SK-N-SH (cell line): ENCODE measurements around the gene FAHD2A. TPM values are rescaled to one million over a fixed set of nuclear protein-coding genes. Genes with fewer than 3 reads are reported as not detected.
"Not testable (repeated sequence)": the region's sequence is repeated elsewhere in the genome, so short reads cannot be mapped to it uniquely, and the experiment has no call there.

ENCODE experiments used
- CTCF ChIA-PET: fragments of 300-600, 350-600 bp; formaldehyde crosslinking; extraction: SDS; loops from one replicate; lab custom pipeline; 2021; lab: Yijun Ruan, JAX
- POLR2A ChIA-PET: fragments of 350-600 bp; sonication (Branson Sonifier 250); formaldehyde crosslinking; extraction: SDS; loops from one replicate; lab custom pipeline; 2020; ENCODE audit warnings: antibody characterized with exemption, inconsistent platforms; lab: Yijun Ruan, JAX
- DNase-seq: peaks from one replicate; pipeline ENCODE4 v3.0.0; 2012
- H2AFZ ChIP-seq: fragments of 200-600 bp; sonication (generic); 2 replicates; pipeline ENCODE4 v1.8.1; 2016; ENCODE audit warnings: antibody characterized with exemption, mild to moderate bottlenecking, low read depth
- H3F3A ChIP-seq: fragments of 200-600 bp; sonication (generic); replicated peaks from 2 replicates; pipeline ENCODE3; 2016; ENCODE audit warnings: antibody characterized with exemption, mild to moderate bottlenecking; ENCODE audit not compliant: insufficient read depth
- H3K27ac ChIP-seq, 2 experiments: fragments of 200-500 bp in 1 of 2; fragments of 200-600 bp in 1 of 2; sonication (Bioruptor generic) in 1 of 2; sonication (generic), shearing (Covaris generic) in 1 of 2; 2 replicates each; pipeline versions ENCODE4 v1.5.1 to v1.6.1; 2014 to 2016; ENCODE audit warnings: low read depth in 2 of 2, inconsistent platforms in 1 of 2, low read length in 1 of 2, mild to moderate bottlenecking in 1 of 2, mixed read lengths in 1 of 2
- H3K27me3 ChIP-seq: fragments of 200-600 bp; sonication (generic), shearing (Covaris generic); 2 replicates; pipeline ENCODE4 v1.6.1; 2016; ENCODE audit warnings: mixed run types; ENCODE audit not compliant: insufficient read depth
- H3K36me3 ChIP-seq, 2 experiments: fragments of 200-500 bp in 1 of 2; fragments of 200-600 bp in 1 of 2; sonication (Bioruptor generic) in 1 of 2; sonication (generic) in 1 of 2; replicated peaks in 1 of 2; 2 replicates each; pipeline versions ENCODE3 to v1.5.1; 2014 to 2016; ENCODE audit warnings: low read length in 1 of 2, mild to moderate bottlenecking in 1 of 2; ENCODE audit not compliant: insufficient read depth in 2 of 2, control insufficient read depth in 1 of 2
- H3K4me1 ChIP-seq, 2 experiments: fragments of 200-500 bp in 1 of 2; fragments of 200-600 bp in 1 of 2; sonication (Bioruptor generic) in 1 of 2; sonication (generic), shearing (Covaris generic) in 1 of 2; 2 replicates each; pipeline versions ENCODE4 v1.5.1 to v1.6.1; 2014 to 2016; ENCODE audit warnings: low read depth in 1 of 2, low read length in 1 of 2, mixed run types in 1 of 2; ENCODE audit not compliant: insufficient read depth in 2 of 2, control insufficient read depth in 1 of 2
- H3K4me2 ChIP-seq: fragments of 200-600 bp; sonication (generic), shearing (Covaris generic); 2 replicates; pipeline ENCODE4 v1.6.1; 2017; ENCODE audit warnings: mixed run types
- H3K4me3 ChIP-seq, 2 experiments: fragments of 200-500 bp in 1 of 2; fragments of 200-600 bp in 1 of 2; sonication (Bioruptor generic) in 1 of 2; sonication (generic), shearing (Covaris generic) in 1 of 2; 2 replicates each; pipeline versions ENCODE4 v1.5.1 to v1.8.1; 2014 to 2016; ENCODE audit warnings: low read depth in 2 of 2, inconsistent platforms in 1 of 2, low read length in 1 of 2, mild to moderate bottlenecking in 1 of 2, mixed read lengths in 1 of 2, moderate library complexity in 1 of 2
- H3K79me2 ChIP-seq: fragments of 200-600 bp; sonication (generic); 2 replicates; pipeline ENCODE4 v1.8.1; 2017; ENCODE audit warnings: mild to moderate bottlenecking; ENCODE audit not compliant: insufficient read depth
- H3K9ac ChIP-seq: fragments of 200-600 bp; sonication (generic); 2 replicates; pipeline ENCODE4 v1.6.1; 2017; ENCODE audit warnings: mixed run types
- H3K9me2 ChIP-seq: fragments of 200-600 bp; sonication (generic); 2 replicates; pipeline ENCODE4 v1.6.1; 2017; ENCODE audit warnings: mixed run types
- H3K9me3 ChIP-seq: fragments of 200-600 bp; sonication (generic); 2 replicates; pipeline ENCODE4 v1.6.1; 2017; ENCODE audit warnings: mixed run types, mild to moderate bottlenecking, moderate library complexity
- H4K20me1 ChIP-seq: fragments of 200-600 bp; sonication (generic); 2 replicates; pipeline ENCODE4 v1.6.1; 2017; ENCODE audit warnings: mild to moderate bottlenecking, mixed run types; ENCODE audit not compliant: insufficient read depth
- MEF2A ChIP-seq: IDR thresholded peaks from 2 replicates; pipeline ENCODE4 v1.4.0; 2012; ENCODE audit warnings: low read depth, borderline replicate concordance
- RCOR1 ChIP-seq: fragments of 150-350 bp; IDR thresholded peaks from 2 replicates; pipeline ENCODE4 v1.6.1; 2017; ENCODE audit warnings: antibody characterized with exemption, low read length
- REST ChIP-seq: IDR thresholded peaks from 2 replicates; pipeline ENCODE4 v1.6.1; 2012; ENCODE audit warnings: mild to moderate bottlenecking, low read depth, low read length, moderate library complexity
- RXRA ChIP-seq: IDR thresholded peaks from 2 replicates; pipeline ENCODE4 v1.4.0; 2012; ENCODE audit warnings: low read depth, mild to moderate bottlenecking, borderline replicate concordance
- TEAD4 ChIP-seq: IDR thresholded peaks from 2 replicates; pipeline ENCODE4 v1.4.0; 2012; ENCODE audit warnings: mild to moderate bottlenecking, borderline replicate concordance; ENCODE audit not compliant: insufficient read depth
- WGBS: methylation state at CpG from one replicate; pipeline ENCODE4 v1.1.6; 2017; ENCODE audit warnings: low lambda C conversion rate; 5-methylcytosine and 5-hydroxymethylcytosine counted together
- polyA plus RNA-seq, 3 experiments: library from polyadenylated mRNA; depleted of rRNA; stranded (reverse); fragments of >200 nt; gene quantifications; 2 replicates each; pipeline ENCODE4 v1.2.3, GENCODE V29; 2012

The FAHD2A gene
- polyA plus RNA-seq, 1 of the 3 experiments (the other 2 are of a cell fraction): 40.5 TPM

GRCh38 chr2:95354925-95355324 lies 47.6 kb upstream of the FAHD2A start:
- DNase-seq: no peak
- WGBS: 21% methylated on average over 7 of the region's 8 CpGs
- CTCF ChIA-PET: interaction anchor here (3.6 kb wide), 1 partner anchor 10 kb away, joined by 26 read pairs; no protein-coding TSS in a partner anchor
- Histone ChIP-seq H3K4me1 (no peaks in the 10 kb centered on the region), H4K20me1 (no peaks in the 10 kb centered on the region), H2AFZ (no peak overlapping the region), H3K27ac (no peak overlapping the region), H3K4me2 (no peak overlapping the region), H3K9me3 (no peaks in the 10 kb centered on the region), H3K9me2 (no peaks in the 10 kb centered on the region), H3K79me2 (no peaks in the 10 kb centered on the region), H3K4me3 (no peak overlapping the region), H3K27me3 (no peaks in the 10 kb centered on the region; the same call in 1 of the 2 replicates), H3K36me3 (no peaks in the 10 kb centered on the region), H3K9ac (no peak overlapping the region), H3F3A (no peaks in the 10 kb centered on the region)
- POLR2A ChIA-PET: no interaction called here
- TF ChIP-seq REST (no peak), RXRA (no peak), RCOR1 (no peak), MEF2A (no peak), TEAD4 (no peak)

GRCh38 chr2:95355486-95355885 lies 47.0 kb upstream of the FAHD2A start:
- H3K4me3 ChIP-seq, H3K9me2 ChIP-seq, H4K20me1 ChIP-seq, H3K4me2 ChIP-seq, H3K79me2 ChIP-seq, H3K27me3 ChIP-seq, H3K4me1 ChIP-seq, H3K9ac ChIP-seq, H3K36me3 ChIP-seq, H3K27ac ChIP-seq, DNase-seq, H2AFZ ChIP-seq, H3K9me3 ChIP-seq, POLR2A ChIA-PET, H3F3A ChIP-seq: not testable (repeated sequence)
- CTCF ChIA-PET: interaction anchor here (3.6 kb wide), 1 partner anchor 10 kb away, joined by 26 read pairs; no protein-coding TSS in a partner anchor
- 12% methylated on average over 5 of the region's 5 CpGs for WGBS
